ENCODE results near the gene CSNK2B.

CSNK2B gene
- total RNA-seq, result 7.1 to 8.7 reads per million in 2 donors

GRCh38 chr6:31665501-31666336, at the start of gene CSNK2B:
CSNK2B (plus strand) TSS chr6:31666080; CDS start chr6:31666832, 752 bp downstream.
- peak; percentile 94 to 99 (median 98) for DNase-seq

- DNase-seq, result no peak
Measured at GRCh38 chr6:31617010-31617409, 48.9 kb upstream of the CSNK2B start.

- DNase-seq, result peak; percentile 86 to 100 (median 95)
Measured at GRCh38 chr6:31619805-31620585, 45.9 kb upstream of the CSNK2B start.

- DNase-seq, result peak in 2 of 5 experiments; percentile 89 to 93
Measured at GRCh38 chr6:31620586-31621319, 45.1 kb upstream of the CSNK2B start, which contains the start of gene PRRC2A. PRRC2A (plus strand) TSS chr6:31620715; CDS start chr6:31622790, 2,075 bp downstream.

- DNase-seq, result no peak
Measured at GRCh38 chr6:31621320-31621939, 44.5 kb upstream of the CSNK2B start.

- DNase-seq, result no peak
Measured at GRCh38 chr6:31621991-31622390, 43.9 kb upstream of the CSNK2B start.

GRCh38 chr6:31622684-31623091, 43.2 kb upstream of the CSNK2B start:
- no peak for DNase-seq

GRCh38 chr6:31624070-31624469, 41.8 kb upstream of the CSNK2B start:
- no peak for DNase-seq

- DNase-seq, result no peak
Measured at GRCh38 chr6:31626952-31627351, 38.9 kb upstream of the CSNK2B start.

GRCh38 chr6:31627690-31628287, 38.1 kb upstream of the CSNK2B start:
- DNase-seq, result no peak

GRCh38 chr6:31629014-31629413, 36.9 kb upstream of the CSNK2B start:
- no peak for DNase-seq

GRCh38 chr6:31630177-31630934, 35.5 kb upstream of the CSNK2B start:
- DNase-seq, result no peak

GRCh38 chr6:31631209-31631608, 34.7 kb upstream of the CSNK2B start:
- DNase-seq, result no peak

GRCh38 chr6:31631681-31632278, 34.1 kb upstream of the CSNK2B start:
- DNase-seq, result no peak

GRCh38 chr6:31632279-31632946, 33.5 kb upstream of the CSNK2B start:
- DNase-seq, result no peak

GRCh38 chr6:31633447-31633846, 32.4 kb upstream of the CSNK2B start:
- DNase-seq, result no peak

GRCh38 chr6:31634131-31634530, 31.7 kb upstream of the CSNK2B start:
- DNase-seq, result no peak

GRCh38 chr6:31634969-31635575, 30.8 kb upstream of the CSNK2B start:
- DNase-seq, result no peak

GRCh38 chr6:31636698-31637596, 28.9 kb upstream of the CSNK2B start:
- no peak for DNase-seq
